NB4 (cell line): Measurements from ENCODE around the gene USP9Y.

Experiments used
- MYC ChIP-seq: IDR thresholded peaks from 2 replicates; pipeline ENCODE4 v1.6.1; 2011; ENCODE audit warnings: low read depth, low read length
- POLR2A ChIP-seq: IDR thresholded peaks from 2 replicates; pipeline ENCODE4 v1.6.1; 2011; ENCODE audit warnings: mild to moderate bottlenecking; ENCODE audit not compliant: insufficient read length; ENCODE audit errors: extremely low read depth
- TF ChIP-seq, protein P1 (sequence below): IDR thresholded peaks from one replicate; pipeline ENCODE4 v1.5.1; 2012; ENCODE audit warnings: low read depth, low read length
- TF ChIP-seq, protein P2 (sequence below): IDR thresholded peaks from 2 replicates; pipeline ENCODE4 v1.6.1; 2011; ENCODE audit warnings: low read depth, low read length

DNA sequence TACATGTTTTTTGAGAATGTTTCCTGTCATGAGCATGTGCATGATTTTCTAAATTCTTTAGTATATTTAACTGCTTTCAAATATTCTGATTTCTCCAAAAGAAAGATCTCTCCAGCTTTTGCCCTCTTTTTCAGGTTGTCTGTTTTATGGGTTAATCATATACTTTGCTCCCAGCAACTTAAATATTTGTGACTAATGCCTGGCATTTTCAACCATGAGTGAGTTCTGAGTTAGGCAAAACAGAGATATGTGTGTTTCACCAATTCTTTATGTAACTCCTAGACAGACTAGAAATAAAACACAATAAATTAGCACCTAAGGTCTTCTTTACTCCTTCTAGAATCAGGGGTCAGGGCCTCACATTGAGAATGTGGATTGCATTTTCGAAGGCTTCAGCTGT is 107.0 kb downstream of the USP9Y start:
- TF ChIP-seq, protein P1, sequence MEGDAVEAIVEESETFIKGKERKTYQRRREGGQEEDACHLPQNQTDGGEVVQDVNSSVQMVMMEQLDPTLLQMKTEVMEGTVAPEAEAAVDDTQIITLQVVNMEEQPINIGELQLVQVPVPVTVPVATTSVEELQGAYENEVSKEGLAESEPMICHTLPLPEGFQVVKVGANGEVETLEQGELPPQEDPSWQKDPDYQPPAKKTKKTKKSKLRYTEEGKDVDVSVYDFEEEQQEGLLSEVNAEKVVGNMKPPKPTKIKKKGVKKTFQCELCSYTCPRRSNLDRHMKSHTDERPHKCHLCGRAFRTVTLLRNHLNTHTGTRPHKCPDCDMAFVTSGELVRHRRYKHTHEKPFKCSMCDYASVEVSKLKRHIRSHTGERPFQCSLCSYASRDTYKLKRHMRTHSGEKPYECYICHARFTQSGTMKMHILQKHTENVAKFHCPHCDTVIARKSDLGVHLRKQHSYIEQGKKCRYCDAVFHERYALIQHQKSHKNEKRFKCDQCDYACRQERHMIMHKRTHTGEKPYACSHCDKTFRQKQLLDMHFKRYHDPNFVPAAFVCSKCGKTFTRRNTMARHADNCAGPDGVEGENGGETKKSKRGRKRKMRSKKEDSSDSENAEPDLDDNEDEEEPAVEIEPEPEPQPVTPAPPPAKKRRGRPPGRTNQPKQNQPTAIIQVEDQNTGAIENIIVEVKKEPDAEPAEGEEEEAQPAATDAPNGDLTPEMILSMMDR: no peak
- TF ChIP-seq, protein P2, sequence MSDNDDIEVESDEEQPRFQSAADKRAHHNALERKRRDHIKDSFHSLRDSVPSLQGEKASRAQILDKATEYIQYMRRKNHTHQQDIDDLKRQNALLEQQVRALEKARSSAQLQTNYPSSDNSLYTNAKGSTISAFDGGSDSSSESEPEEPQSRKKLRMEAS: no peak
- TF ChIP-seq POLR2A (no peak), MYC (no peak)
